Measurements from ENCODE around the gene FBLN5. TPM values are rescaled to one million over a fixed set of nuclear protein-coding genes. Genes with fewer than 3 reads are reported as not detected.

Gene FBLN5
- total RNA-seq, 1 donor from 2014 or later = 98.7 TPM

DNA sequence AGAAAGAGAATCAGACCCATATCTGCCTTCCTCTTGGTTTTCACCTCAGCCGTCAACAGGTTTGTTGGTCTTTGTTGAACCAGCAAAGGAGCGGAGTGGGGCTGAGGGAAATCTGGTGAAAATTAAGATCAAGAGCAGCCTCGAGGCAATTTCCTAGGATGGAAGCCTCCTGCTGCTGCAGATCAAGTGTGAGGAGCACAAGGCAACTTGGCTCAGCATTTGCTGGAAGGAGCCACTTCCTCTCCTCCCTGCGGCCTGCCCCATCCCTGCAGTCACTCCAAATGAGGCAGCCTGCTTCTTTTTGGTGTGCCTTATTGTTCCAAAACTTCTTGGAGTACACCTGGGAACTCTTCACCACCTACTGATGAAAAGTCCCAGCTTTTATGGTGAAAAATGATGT is 85.1 kb downstream of the FBLN5 start:
- no peak for DNase-seq (ENCODE audit: extremely low spot score, unreplicated experiment)
- Mint-ChIP-seq H3K4me3 (ENCODE audit: unreplicated experiment) (no peak overlapping the region), H3K9me3 (ENCODE audit: unreplicated experiment) (no peaks in the 10 kb centered on the region), H3K27ac (ENCODE audit: unreplicated experiment) (no peak overlapping the region), H3K27me3 (ENCODE audit: unreplicated experiment) (peaks cover 17% of the 10 kb centered on the region), H3K4me1 (ENCODE audit: unreplicated experiment) (peaks cover 28% of the 10 kb centered on the region), H3K36me3 (ENCODE audit: unreplicated experiment) (peaks cover under 1% of the 10 kb centered on the region)
- TF ChIP-seq, protein P1, sequence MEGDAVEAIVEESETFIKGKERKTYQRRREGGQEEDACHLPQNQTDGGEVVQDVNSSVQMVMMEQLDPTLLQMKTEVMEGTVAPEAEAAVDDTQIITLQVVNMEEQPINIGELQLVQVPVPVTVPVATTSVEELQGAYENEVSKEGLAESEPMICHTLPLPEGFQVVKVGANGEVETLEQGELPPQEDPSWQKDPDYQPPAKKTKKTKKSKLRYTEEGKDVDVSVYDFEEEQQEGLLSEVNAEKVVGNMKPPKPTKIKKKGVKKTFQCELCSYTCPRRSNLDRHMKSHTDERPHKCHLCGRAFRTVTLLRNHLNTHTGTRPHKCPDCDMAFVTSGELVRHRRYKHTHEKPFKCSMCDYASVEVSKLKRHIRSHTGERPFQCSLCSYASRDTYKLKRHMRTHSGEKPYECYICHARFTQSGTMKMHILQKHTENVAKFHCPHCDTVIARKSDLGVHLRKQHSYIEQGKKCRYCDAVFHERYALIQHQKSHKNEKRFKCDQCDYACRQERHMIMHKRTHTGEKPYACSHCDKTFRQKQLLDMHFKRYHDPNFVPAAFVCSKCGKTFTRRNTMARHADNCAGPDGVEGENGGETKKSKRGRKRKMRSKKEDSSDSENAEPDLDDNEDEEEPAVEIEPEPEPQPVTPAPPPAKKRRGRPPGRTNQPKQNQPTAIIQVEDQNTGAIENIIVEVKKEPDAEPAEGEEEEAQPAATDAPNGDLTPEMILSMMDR (IDR thresholded peaks at IDR 0.05) = no peak

GRCh38 chr14:91861091-91861490 is 86.4 kb downstream of the FBLN5 start:
- no peak for DNase-seq (ENCODE audit: extremely low spot score, unreplicated experiment)
- Mint-ChIP-seq H3K9me3 (ENCODE audit: unreplicated experiment) (no peaks in the 10 kb centered on the region), H3K4me3 (ENCODE audit: unreplicated experiment) (no peak overlapping the region), H3K27me3 (ENCODE audit: unreplicated experiment) (peaks cover 17% of the 10 kb centered on the region), H3K36me3 (ENCODE audit: unreplicated experiment) (no peaks in the 10 kb centered on the region), H3K4me1 (ENCODE audit: unreplicated experiment) (peaks cover 23% of the 10 kb centered on the region), H3K27ac (ENCODE audit: unreplicated experiment) (no peak overlapping the region)
- TF ChIP-seq, protein P1 (IDR thresholded peaks at IDR 0.05) = no peak

GRCh38 chr14:91860238-91860637 is 87.3 kb downstream of the FBLN5 start:
- Mint-ChIP-seq H3K36me3 (ENCODE audit: unreplicated experiment) (no peaks in the 10 kb centered on the region), H3K4me3 (ENCODE audit: unreplicated experiment) (no peak overlapping the region), H3K9me3 (ENCODE audit: unreplicated experiment) (no peaks in the 10 kb centered on the region), H3K27ac (ENCODE audit: unreplicated experiment) (no peak overlapping the region), H3K4me1 (ENCODE audit: unreplicated experiment) (peaks cover 20% of the 10 kb centered on the region), H3K27me3 (ENCODE audit: unreplicated experiment) (peaks cover 25% of the 10 kb centered on the region)
- TF ChIP-seq, protein P1 (IDR thresholded peaks at IDR 0.05) = no peak
- DNase-seq (ENCODE audit: extremely low spot score, unreplicated experiment) = no peak

GRCh38 chr14:91858536-91859275 is 88.8 kb downstream of the FBLN5 start:
- no peak overlapping the region for H3K4me3 Mint-ChIP-seq (ENCODE audit: unreplicated experiment)
- H3K27me3 Mint-ChIP-seq (ENCODE audit: unreplicated experiment) = peaks cover 34% of the 10 kb centered on the region
- peaks cover 20% of the 10 kb centered on the region for H3K4me1 Mint-ChIP-seq (ENCODE audit: unreplicated experiment)
- no peaks in the 10 kb centered on the region for H3K36me3 Mint-ChIP-seq (ENCODE audit: unreplicated experiment)
- H3K9me3 Mint-ChIP-seq (ENCODE audit: unreplicated experiment) = no peaks in the 10 kb centered on the region
- TF ChIP-seq, protein P1 (IDR thresholded peaks at IDR 0.05) = no peak
- DNase-seq (ENCODE audit: extremely low spot score, unreplicated experiment) = no peak
- H3K27ac Mint-ChIP-seq (ENCODE audit: unreplicated experiment) = no peak overlapping the region

DNA sequence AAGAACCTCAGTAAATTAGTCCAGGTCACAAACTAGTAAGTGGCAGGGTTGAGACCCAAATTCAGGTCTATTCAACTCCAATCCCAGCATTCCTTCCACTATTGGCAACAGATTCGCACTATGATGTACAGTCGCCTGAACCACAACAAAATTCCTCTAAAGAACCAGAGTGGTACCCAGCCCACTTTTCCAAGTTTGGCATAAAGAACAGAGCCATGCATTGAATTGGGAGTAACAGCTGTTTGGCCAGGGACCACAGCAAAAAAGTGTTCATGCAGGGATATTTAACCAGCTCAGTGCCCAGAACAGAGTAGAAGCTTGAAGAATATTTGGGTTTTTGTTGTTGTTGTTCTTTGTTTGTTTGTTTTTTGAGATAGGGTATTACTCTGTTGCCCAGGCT is 89.9 kb downstream of the FBLN5 start:
- Mint-ChIP-seq H3K4me3 (ENCODE audit: unreplicated experiment) (no peak overlapping the region), H3K27ac (ENCODE audit: unreplicated experiment) (no peak overlapping the region), H3K36me3 (ENCODE audit: unreplicated experiment) (no peaks in the 10 kb centered on the region), H3K27me3 (ENCODE audit: unreplicated experiment) (peaks cover 38% of the 10 kb centered on the region), H3K9me3 (ENCODE audit: unreplicated experiment) (no peaks in the 10 kb centered on the region), H3K4me1 (ENCODE audit: unreplicated experiment) (peaks cover 17% of the 10 kb centered on the region)
- TF ChIP-seq, protein P1 (IDR thresholded peaks at IDR 0.05) = no peak
- no peak for DNase-seq (ENCODE audit: extremely low spot score, unreplicated experiment)
